Chondrocyte (in vitro differentiated cells): ENCODE measurements around the gene PLXNA4. TPM values are rescaled to one million over a fixed set of nuclear protein-coding genes. Genes with fewer than 3 reads are reported as not detected.

Experiments
- DNase-seq: peaks from one replicate; pipeline ENCODE4 v3.0.0; 2021; ENCODE audit warnings: mixed read lengths, low spot score
- H3K27ac Mint-ChIP-seq: one replicate; pipeline ENCODE4 v1.8.0; 2021; ENCODE audit warnings: mild to moderate bottlenecking, moderate library complexity, mixed read lengths; ENCODE audit not compliant: unreplicated experiment
- H3K27me3 Mint-ChIP-seq: 2 replicates; pipeline ENCODE4 v1.8.0; 2021; ENCODE audit warnings: low read depth, mixed read lengths
- H3K36me3 Mint-ChIP-seq: 2 replicates; pipeline ENCODE4 v1.8.0; 2021; ENCODE audit warnings: low read depth, mixed read lengths
- H3K4me1 Mint-ChIP-seq: 2 replicates; pipeline ENCODE4 v1.8.0; 2021; ENCODE audit warnings: low read depth, mild to moderate bottlenecking, mixed read lengths
- H3K4me3 Mint-ChIP-seq: one replicate; pipeline ENCODE4 v1.8.0; 2021; ENCODE audit warnings: mild to moderate bottlenecking, moderate library complexity, mixed read lengths; ENCODE audit not compliant: unreplicated experiment
- H3K9me3 Mint-ChIP-seq: 2 replicates; pipeline ENCODE4 v1.8.0; 2021; ENCODE audit warnings: low read depth, mixed read lengths
- CTCF ChIP-seq: fragments of 200-600 bp; sonication (generic); IDR thresholded peaks from 2 replicates; pipeline ENCODE4 v1.5.0; 2021; ENCODE audit warnings: antibody characterized with exemption, mild to moderate bottlenecking, moderate library complexity
- total RNA-seq: library from RNA; stranded (reverse); gene quantifications from 3 replicates; pipeline ENCODE4 v1.2.1, GENCODE V29; 2021

Gene PLXNA4
- total RNA-seq, 1 donor from 2014 or later: 11.3 TPM

DNA sequence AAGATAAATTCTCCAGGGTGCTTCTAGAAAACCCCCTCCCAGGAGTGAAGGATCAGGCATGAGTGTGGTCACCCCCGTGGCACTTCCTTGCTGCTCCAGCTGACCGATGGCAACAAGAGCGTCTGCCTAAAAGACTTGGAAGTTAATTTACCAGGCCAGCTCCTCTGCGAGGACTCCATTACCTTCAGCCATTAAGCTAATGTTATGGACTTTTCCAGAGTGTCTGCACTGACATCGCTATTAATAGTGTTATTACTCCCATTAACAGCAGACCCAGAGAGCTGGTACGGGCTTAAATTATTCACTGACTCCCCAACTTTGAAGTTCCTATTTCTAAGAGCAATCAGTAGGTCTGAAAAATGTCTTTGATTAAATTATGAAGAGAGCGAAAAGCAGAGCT lies 345.8 kb downstream of the PLXNA4 start:
- H3K4me3 Mint-ChIP-seq: no peak overlapping the region
- no peaks in the 10 kb centered on the region for H3K27me3 Mint-ChIP-seq
- H3K27ac Mint-ChIP-seq: no peak overlapping the region
- DNase-seq: no peak
- peaks cover 3% of the 10 kb centered on the region for H3K4me1 Mint-ChIP-seq
- peaks cover 8% of the 10 kb centered on the region for H3K36me3 Mint-ChIP-seq
- no peak for TF ChIP-seq CTCF
- no peaks in the 10 kb centered on the region for H3K9me3 Mint-ChIP-seq

GRCh38 chr7:132228240-132228639 lies 348.0 kb downstream of the PLXNA4 start:
- Mint-ChIP-seq H3K9me3 (no peaks in the 10 kb centered on the region), H3K36me3 (peaks cover 11% of the 10 kb centered on the region), H3K27me3 (no peaks in the 10 kb centered on the region), H3K4me3 (no peak overlapping the region), H3K27ac (no peak overlapping the region), H3K4me1 (no peaks in the 10 kb centered on the region)
- no peak for DNase-seq
- no peak for TF ChIP-seq CTCF

- peaks cover 11% of the 10 kb centered on the region for H3K36me3 Mint-ChIP-seq
- no peak for DNase-seq
- no peak overlapping the region for H3K4me3 Mint-ChIP-seq
- H3K27ac Mint-ChIP-seq: no peak overlapping the region
- no peaks in the 10 kb centered on the region for H3K4me1 Mint-ChIP-seq
- H3K9me3 Mint-ChIP-seq: no peaks in the 10 kb centered on the region
- TF ChIP-seq CTCF: no peak
- H3K27me3 Mint-ChIP-seq: no peaks in the 10 kb centered on the region
These were observed 349.3 kb downstream of the PLXNA4 start for GRCh38 chr7:132226957-132227290.

DNA sequence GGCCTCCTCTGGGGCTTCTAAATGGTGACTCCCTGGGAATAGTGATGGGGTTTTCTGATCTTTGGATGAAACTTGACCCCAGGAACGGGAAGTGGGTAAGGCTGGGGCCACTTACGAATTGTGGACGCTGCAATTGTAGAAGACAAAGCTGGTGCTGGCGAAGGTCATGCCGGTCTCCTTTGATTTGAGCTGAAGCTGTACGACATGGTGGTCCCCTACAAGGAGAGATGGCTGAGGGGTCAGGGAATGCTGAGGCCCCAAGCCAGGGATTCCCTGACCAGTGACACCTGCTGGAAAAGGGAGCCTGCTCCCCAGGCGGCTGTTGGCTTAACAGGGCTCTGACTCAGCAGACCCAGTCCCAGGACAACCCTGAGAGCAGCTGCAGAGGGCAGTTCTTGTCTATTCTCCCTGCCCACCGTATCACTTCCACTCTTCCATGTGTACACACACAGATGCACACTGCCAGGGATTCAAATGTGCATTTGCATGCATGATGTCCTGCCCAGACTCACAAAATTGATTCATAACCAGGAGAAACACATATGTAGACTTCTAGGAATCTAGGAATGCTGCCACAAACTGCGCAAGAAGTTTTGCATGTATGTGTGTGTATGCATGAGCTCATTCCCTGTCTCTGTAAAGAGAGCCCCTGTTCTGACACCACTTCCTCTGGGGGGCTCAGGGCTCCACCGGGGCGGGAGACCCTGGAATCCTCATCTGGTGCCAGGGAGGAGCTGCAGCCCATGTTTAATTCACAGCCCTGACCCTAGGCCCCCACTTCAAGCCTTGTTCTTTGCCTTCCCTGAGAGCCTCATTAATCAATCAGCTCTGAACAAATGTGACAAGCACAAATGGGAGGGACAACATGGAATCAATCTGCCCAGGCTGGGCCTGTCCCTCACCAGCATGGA lies 350.0 kb downstream of the PLXNA4 start:
- DNase-seq: no peak
- Mint-ChIP-seq H3K27ac (no peak overlapping the region), H3K36me3 (peaks cover 11% of the 10 kb centered on the region), H3K9me3 (no peaks in the 10 kb centered on the region), H3K27me3 (no peaks in the 10 kb centered on the region), H3K4me1 (no peaks in the 10 kb centered on the region), H3K4me3 (no peak overlapping the region)
- no peak for TF ChIP-seq CTCF

GRCh38 chr7:132225216-132226030 lies 350.8 kb downstream of the PLXNA4 start:
- Mint-ChIP-seq H3K4me3 (no peak overlapping the region), H3K4me1 (no peaks in the 10 kb centered on the region), H3K27me3 (no peaks in the 10 kb centered on the region), H3K36me3 (peaks cover 11% of the 10 kb centered on the region), H3K9me3 (no peaks in the 10 kb centered on the region), H3K27ac (no peak overlapping the region)
- DNase-seq: no peak
- no peak for TF ChIP-seq CTCF
